B cell (primary cell): ENCODE results near the gene ATPAF1. TPM values are rescaled to one million over a fixed set of nuclear protein-coding genes. Genes with fewer than 3 reads are reported as not detected.
"Not testable (repeated sequence)": the region's sequence is repeated elsewhere in the genome, so short reads cannot be mapped to it uniquely, and the experiment has no call there.

ENCODE experiments used
- ATAC-seq: fragments of 200-7000 bp; cut with Tn5 transposase; one replicate; pipeline ENCODE4 v1.10.0; 2021; ENCODE audit warnings: low read depth, mild to moderate bottlenecking, moderate number of reproducible peaks, moderate library complexity
- CTCF ChIA-PET: fragments of 350-600 bp; sonication (Branson Sonifier 250); formaldehyde crosslinking; loops from one replicate; lab custom pipeline; 2021; ENCODE audit warnings: antibody characterized with exemption, inconsistent platforms; lab: Charles Lee
- POLR2A ChIA-PET: fragments of 350-600 bp; sonication (Branson Sonifier 250); formaldehyde crosslinking; loops from one replicate; lab custom pipeline; 2021; ENCODE audit warnings: antibody characterized with exemption; lab: Charles Lee
- DNase-seq: peaks from one replicate; pipeline ENCODE4 v3.0.0; 2013
- H2AFZ ChIP-seq: 2 replicates; pipeline ENCODE4 v1.6.1; 2012; ENCODE audit warnings: mild to moderate bottlenecking, low read depth, low read length; ENCODE audit not compliant: insufficient read depth, poor library complexity, severe bottlenecking
- H3K27ac ChIP-seq, 2 donors: 1 replicate in 1 of 2; 2 replicates in 1 of 2; pipeline ENCODE4 v1.5.1; 2012 to 2013; ENCODE audit warnings: low read length in 2 of 2, mild to moderate bottlenecking in 2 of 2, moderate library complexity in 1 of 2
- H3K27me3 ChIP-seq, 4 experiments: fragments of 200-600 bp in 1 of 4; sonication (generic) in 1 of 4; replicated peaks in 1 of 4; 1 replicate in 2 of 4; 2 replicates in 2 of 4; pipeline versions ENCODE4 v1.6.1 to v1.7.0; 2013 to 2016; ENCODE audit warnings: low read length in 3 of 4, mild to moderate bottlenecking in 2 of 4, mixed read lengths in 1 of 4, moderate library complexity in 1 of 4; ENCODE audit not compliant: insufficient read depth in 4 of 4, control insufficient read depth in 3 of 4; ENCODE audit errors: control extremely low read depth in 1 of 4
- H3K36me3 ChIP-seq, 2 experiments: replicated peaks in 1 of 2; 1 replicate in 1 of 2; 2 replicates in 1 of 2; pipeline versions ENCODE4 v1.6.1 to v1.7.1; 2013; ENCODE audit warnings: low read length in 1 of 2; ENCODE audit not compliant: insufficient read depth in 2 of 2, control insufficient read depth in 1 of 2; ENCODE audit errors: control extremely low read depth in 1 of 2, extremely low read depth in 1 of 2
- H3K4me1 ChIP-seq, 2 donors: fragments of 200-600 bp in 1 of 2; sonication (generic) in 1 of 2; 1 replicate in 1 of 2; 2 replicates in 1 of 2; pipeline versions ENCODE4 v1.5.1 to v1.6.1; 2013 to 2017; ENCODE audit warnings: low read length in 2 of 2; ENCODE audit not compliant: control insufficient read depth in 2 of 2, insufficient read depth in 2 of 2
- H3K4me2 ChIP-seq: replicated peaks from 2 replicates; pipeline ENCODE3; 2012; ENCODE audit warnings: mild to moderate bottlenecking, low read depth, low read length; ENCODE audit not compliant: poor library complexity, severe bottlenecking
- H3K4me3 ChIP-seq, 5 experiments: fragments of 200-600 bp in 1 of 5; sonication (generic) in 1 of 5; 1 replicate in 3 of 5; 2 replicates in 2 of 5; pipeline versions ENCODE4 v1.5.1 to v1.7.0; 2011 to 2016; ENCODE audit warnings: low read length in 4 of 5, mild to moderate bottlenecking in 4 of 5, low read depth in 2 of 5, control low read depth in 1 of 5, moderate library complexity in 1 of 5; ENCODE audit not compliant: insufficient read depth in 1 of 5; ENCODE audit errors: control extremely low read depth in 1 of 5, extremely low read depth in 1 of 5
- H3K79me2 ChIP-seq: fragments of 200-600 bp; sonication (generic); one replicate; pipeline ENCODE4 v1.6.0; 2016; ENCODE audit warnings: low read length; ENCODE audit not compliant: control insufficient read depth, insufficient read depth
- H3K9ac ChIP-seq: fragments of 200-600 bp; sonication (generic); 2 replicates; pipeline ENCODE4 v1.6.1; 2017; ENCODE audit warnings: mild to moderate bottlenecking, low read length, moderate library complexity
- H3K9me3 ChIP-seq, 3 donors: one replicate each; pipeline versions ENCODE4 v1.6.1 to v1.7.1; 2013; ENCODE audit warnings: low read length in 2 of 3; ENCODE audit not compliant: control insufficient read depth in 2 of 3, insufficient read depth in 1 of 3; ENCODE audit errors: control extremely low read depth in 1 of 3
- H4K20me1 ChIP-seq: 2 replicates; pipeline ENCODE4 v1.6.0; 2012; ENCODE audit warnings: mild to moderate bottlenecking, low read length; ENCODE audit not compliant: insufficient read depth, control insufficient read depth, poor library complexity, severe bottlenecking
- H3K27ac Mint-ChIP-seq: one replicate; pipeline ENCODE4 v1.8.0; 2021; ENCODE audit warnings: mixed read lengths
- H3K27me3 Mint-ChIP-seq: one replicate; pipeline ENCODE4 v1.8.0; 2021; ENCODE audit warnings: mixed read lengths
- H3K4me1 Mint-ChIP-seq: one replicate; pipeline ENCODE4 v1.8.0; 2021; ENCODE audit warnings: mixed read lengths
- H3K4me3 Mint-ChIP-seq: one replicate; pipeline ENCODE4 v1.8.0; 2021; ENCODE audit warnings: mixed read lengths
- H3K9me3 Mint-ChIP-seq: one replicate; pipeline ENCODE4 v1.8.0; 2022; ENCODE audit warnings: mixed read lengths; ENCODE audit not compliant: insufficient read depth
- CTCF ChIP-seq: fragments of 200-600 bp; IDR thresholded peaks from one replicate; pipeline ENCODE4 v1.8.0; 2022; ENCODE audit warnings: antibody characterized with exemption, mild to moderate bottlenecking
- EZH2 ChIP-seq: IDR thresholded peaks from 2 replicates; pipeline ENCODE4 v1.6.1; 2012; ENCODE audit warnings: borderline replicate concordance, low read depth, mild to moderate bottlenecking, moderate library complexity, low read length; ENCODE audit not compliant: insufficient read depth, poor library complexity, severe bottlenecking
- WGBS: methylation state at CpG from one replicate; pipeline ENCODE4 v1.1.5; 2013; ENCODE audit warnings: missing lambda C conversion rate; ENCODE audit not compliant: insufficient coverage; 5-methylcytosine and 5-hydroxymethylcytosine counted together
- intact Hi-C: fragments of 100-400 bp; cut with micrococcal nuclease; formaldehyde crosslinking; loops from one replicate; pipeline ENCODE4 v1.10.0; 2022
- polyA plus RNA-seq: library from polyadenylated mRNA; depleted of rRNA; stranded (reverse); fragments of >200 nt; gene quantifications from 2 replicates; pipeline ENCODE4 v1.2.3, GENCODE V29; 2012
- total RNA-seq, 2 donors: library from RNA; stranded (reverse); fragments of 120-200 nt in 1 of 2; gene quantifications; 1 replicate in 1 of 2; 2 replicates in 1 of 2; pipeline versions ENCODE4 v1.2.3 to v1.2.4, GENCODE V29; 2013 to 2022

Gene ATPAF1
- total and polyA plus RNA-seq, 2 donors (not counting 1 experiment from before 2014, with no cell fraction given): 18.3 to 22.0 TPM

- no peaks in the 10 kb centered on the region for H3K79me2 ChIP-seq
- intact Hi-C loops: no loop called here
- Mint-ChIP-seq H3K27ac (no peak overlapping the region), H3K9me3 (no peaks in the 10 kb centered on the region), H3K4me1 (no peaks in the 10 kb centered on the region), H3K4me3 (no peak overlapping the region), H3K27me3 (no peaks in the 10 kb centered on the region)
- H3K27ac ChIP-seq: no peak overlapping the region
- H3K9ac ChIP-seq: no peak overlapping the region
- peaks cover 14 to 38% of the 10 kb centered on the region in 2 experiments for H3K36me3 ChIP-seq
- no peaks in the 10 kb centered on the region for H3K9me3 ChIP-seq
- WGBS: no CpG with 5 or more reads among the region's 2 CpGs
- no peaks in the 10 kb centered on the region for H3K27me3 ChIP-seq
- H3K4me3 ChIP-seq: no peak overlapping the region
- DNase-seq (no peak), ATAC-seq (no peak)
- POLR2A ChIA-PET: no interaction called here
- no peaks in the 10 kb centered on the region for H4K20me1 ChIP-seq
- no peaks in the 10 kb centered on the region for H3K4me1 ChIP-seq
- CTCF ChIA-PET: no interaction called here
- H2AFZ ChIP-seq: no peak overlapping the region
- H3K4me2 ChIP-seq: no peak overlapping the region
- TF ChIP-seq CTCF: no peak
- TF ChIP-seq EZH2: no peak
These were observed 11.5 kb downstream of the ATPAF1 start for GRCh38 chr1:46656643-46657042.

GRCh38 chr1:46655848-46656247 is 12.3 kb downstream of the ATPAF1 start:
- CTCF ChIA-PET: no interaction called here
- no peak overlapping the region for H3K4me3 ChIP-seq

GRCh38 chr1:46654698-46655097 is 13.5 kb downstream of the ATPAF1 start:
- H3K9me3 ChIP-seq, H3K27me3 Mint-ChIP-seq, H3K4me1 ChIP-seq, H3K4me2 ChIP-seq, intact Hi-C loops, H3K9me3 Mint-ChIP-seq, H3K4me1 Mint-ChIP-seq, H3K9ac ChIP-seq, H3K27me3 ChIP-seq, DNase-seq, CTCF ChIA-PET, ATAC-seq, H4K20me1 ChIP-seq, H3K27ac ChIP-seq, H3K79me2 ChIP-seq, H3K4me3 ChIP-seq, POLR2A ChIA-PET, H3K4me3 Mint-ChIP-seq, H2AFZ ChIP-seq, H3K27ac Mint-ChIP-seq: not testable (repeated sequence)
- no CpG with 5 or more reads among the region's 2 CpGs for WGBS
- H3K36me3 ChIP-seq: peaks cover 14 to 48% of the 10 kb centered on the region in 2 experiments

More at GRCh38 chr1:46655848-46656247, 12.3 kb downstream of the ATPAF1 start:
- Mint-ChIP-seq H3K27ac (no peak overlapping the region), H3K4me3 (no peak overlapping the region), H3K9me3 (no peaks in the 10 kb centered on the region), H3K4me1 (no peaks in the 10 kb centered on the region), H3K27me3 (no peaks in the 10 kb centered on the region)
- no peak overlapping the region for H3K9ac ChIP-seq
- intact Hi-C loops: no loop called here
- no peak for ATAC-seq
- no peaks in the 10 kb centered on the region for H3K27me3 ChIP-seq
- no peak overlapping the region for H2AFZ ChIP-seq
- POLR2A ChIA-PET: no interaction called here
- H3K27ac ChIP-seq: no peak overlapping the region
- DNase-seq: no peak
- H3K9me3 ChIP-seq: no peaks in the 10 kb centered on the region
- no peak overlapping the region for H3K4me2 ChIP-seq
- no peaks in the 10 kb centered on the region for H3K79me2 ChIP-seq
- no peak for TF ChIP-seq EZH2
- no peak for TF ChIP-seq CTCF
- H3K36me3 ChIP-seq: peaks cover 14 to 38% of the 10 kb centered on the region in 2 experiments
- no peaks in the 10 kb centered on the region for H4K20me1 ChIP-seq
- H3K4me1 ChIP-seq: no peaks in the 10 kb centered on the region
